HUES6 (cell line): ENCODE measurements around the gene COX17.

Experiments
- H3K27ac ChIP-seq: 2 replicates; pipeline ENCODE4 v1.7.0; 2013; ENCODE audit warnings: low read depth, mild to moderate bottlenecking, low read length, inconsistent platforms
- H3K27me3 ChIP-seq: 2 replicates; pipeline ENCODE4 v1.6.1; 2013; ENCODE audit warnings: low read length; ENCODE audit not compliant: control insufficient read depth, insufficient read depth
- H3K36me3 ChIP-seq: 2 replicates; pipeline ENCODE4 v1.6.1; 2013; ENCODE audit warnings: low read length; ENCODE audit not compliant: control insufficient read depth, insufficient read depth
- H3K4me1 ChIP-seq: 2 replicates; pipeline ENCODE4 v1.6.1; 2013; ENCODE audit warnings: low read length; ENCODE audit not compliant: control insufficient read depth, insufficient read depth
- H3K4me3 ChIP-seq: 2 replicates; pipeline ENCODE4 v1.5.1; 2013; ENCODE audit warnings: low read depth, low read length
- H3K9ac ChIP-seq: one replicate; pipeline ENCODE4 v1.6.1; 2013; ENCODE audit warnings: mild to moderate bottlenecking, low read length
- H3K9me3 ChIP-seq: 2 replicates; pipeline ENCODE4 v1.6.1; 2013; ENCODE audit warnings: low read depth, low read length; ENCODE audit not compliant: control insufficient read depth, insufficient read depth

Gene COX17

DNA sequence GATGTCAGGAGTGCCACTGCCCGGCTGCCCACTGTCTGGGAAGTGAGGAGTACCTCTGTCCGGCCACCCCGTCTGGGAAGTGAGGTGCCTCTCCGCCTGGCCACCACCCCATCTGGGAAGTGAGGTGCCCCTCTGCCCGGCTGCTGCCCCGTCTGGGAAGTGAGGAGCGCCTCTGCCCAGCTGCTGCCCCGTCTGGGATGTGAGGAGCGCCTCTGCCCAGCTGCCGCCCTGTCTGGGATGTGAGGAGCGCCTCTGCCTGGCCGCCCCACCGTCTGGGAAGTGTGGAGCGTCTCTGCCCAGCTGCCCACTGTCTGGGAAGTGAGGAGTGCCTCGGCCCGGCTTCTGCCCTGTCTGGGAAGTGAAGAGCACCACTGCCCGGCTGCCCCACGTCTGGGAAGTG lies 3.3 kb downstream of the COX17 start:
- Histone ChIP-seq H3K9me3 (no peaks in the 10 kb centered on the region), H3K27ac (no peak overlapping the region), H3K27me3 (no peaks in the 10 kb centered on the region), H3K36me3 (peaks cover 55% of the 10 kb centered on the region), H3K4me1 (no peaks in the 10 kb centered on the region; the same call in 1 of the 2 replicates), H3K4me3 (no peak overlapping the region), H3K9ac (no peak overlapping the region)

DNA sequence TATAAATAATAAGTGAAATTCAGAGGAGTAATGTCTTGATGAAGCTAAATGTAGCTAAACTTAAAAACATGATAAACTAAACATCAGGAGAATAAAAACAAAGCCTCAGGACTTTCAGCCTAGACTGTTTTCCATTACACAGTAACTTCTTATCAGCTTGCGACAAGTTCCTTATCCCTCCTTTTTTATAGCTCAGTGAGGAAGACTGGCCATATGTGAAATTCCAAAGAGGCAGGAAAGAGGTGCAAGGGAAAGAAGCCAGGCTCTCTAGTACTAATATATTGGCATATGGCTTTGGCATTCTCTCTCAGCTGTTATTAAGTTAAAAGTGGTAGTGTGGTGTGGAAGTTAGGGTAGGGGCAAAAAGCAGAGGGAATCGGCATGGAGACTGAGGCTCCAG lies 4.4 kb downstream of the COX17 start:
- Histone ChIP-seq H3K4me3 (no peak overlapping the region), H3K27me3 (no peaks in the 10 kb centered on the region), H3K9ac (no peak overlapping the region), H3K4me1 (no peaks in the 10 kb centered on the region; the same call in 1 of the 2 replicates), H3K36me3 (peaks cover 59% of the 10 kb centered on the region), H3K27ac (no peak overlapping the region), H3K9me3 (no peaks in the 10 kb centered on the region)

DNA sequence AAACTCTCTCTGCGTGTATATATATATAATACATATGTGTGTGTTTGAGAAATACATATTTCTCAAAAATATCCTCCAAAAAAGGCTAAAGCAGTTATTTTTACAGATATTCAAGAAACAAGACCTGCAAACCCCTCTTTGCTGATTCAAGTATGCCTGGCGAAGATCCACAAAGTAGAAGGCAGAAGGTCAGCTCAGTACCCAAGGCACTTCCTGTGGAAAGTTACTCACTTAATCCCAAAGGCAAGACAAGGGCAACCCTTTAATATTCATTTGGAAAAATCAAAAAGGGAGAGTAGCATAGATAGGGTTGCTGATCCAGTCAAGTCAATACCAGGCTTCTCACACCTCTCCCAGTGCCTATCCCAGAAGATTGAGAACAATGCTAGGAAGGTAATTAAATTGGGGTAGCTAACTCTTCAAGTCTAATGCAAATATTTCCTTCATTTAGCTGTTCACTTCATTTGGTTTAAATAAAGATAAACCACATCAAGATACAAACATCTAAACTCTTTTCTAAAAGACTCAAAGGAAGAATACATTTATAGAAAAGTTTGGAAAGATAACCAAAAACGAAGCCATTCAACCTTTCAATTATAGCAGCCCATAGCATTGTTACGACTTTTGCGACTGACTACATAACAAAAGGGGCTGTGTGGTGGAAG lies 7.2 kb downstream of the COX17 start:
- H3K27ac ChIP-seq, result no peak overlapping the region
- H3K9me3 ChIP-seq, result no peaks in the 10 kb centered on the region
- no peak overlapping the region for H3K4me3 ChIP-seq
- no peak overlapping the region for H3K9ac ChIP-seq
- H3K27me3 ChIP-seq, result no peaks in the 10 kb centered on the region
- H3K36me3 ChIP-seq, result peaks cover 57% of the 10 kb centered on the region
- H3K4me1 ChIP-seq, result no peaks in the 10 kb centered on the region; the same call in 1 of the 2 replicates

DNA sequence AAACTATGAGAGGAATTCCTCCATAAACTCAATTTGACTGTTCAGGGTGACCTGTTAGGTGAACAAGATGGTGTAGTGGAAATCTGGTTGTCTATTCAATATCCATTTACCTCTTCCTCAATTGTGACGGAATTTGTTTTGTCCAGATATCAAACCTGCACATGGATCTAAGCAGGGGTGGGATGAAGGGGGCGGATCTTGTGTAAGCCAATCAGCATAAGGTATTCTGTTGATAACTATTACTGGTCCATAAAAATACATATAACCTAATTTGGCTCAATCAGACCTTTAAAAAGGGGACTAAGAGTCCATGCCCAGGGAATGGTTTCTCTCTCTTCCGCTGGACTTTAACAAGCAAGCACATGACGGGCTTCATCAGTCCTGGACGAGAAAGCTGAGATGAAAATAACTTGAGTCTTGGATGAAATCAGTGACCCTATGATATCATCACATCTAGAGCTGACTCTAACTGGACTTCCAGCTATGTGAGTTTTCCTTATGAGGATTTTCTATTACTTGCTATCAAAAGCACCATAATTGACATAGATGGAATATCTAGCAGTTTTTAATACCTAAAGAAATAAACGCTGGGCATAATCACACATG lies 11.1 kb downstream of the COX17 start:
- H3K36me3 ChIP-seq, result peaks cover 19% of the 10 kb centered on the region
- no peak overlapping the region for H3K27ac ChIP-seq
- no peaks in the 10 kb centered on the region for H3K27me3 ChIP-seq
- no peak overlapping the region for H3K4me3 ChIP-seq
- H3K9ac ChIP-seq, result no peak overlapping the region
- no peaks in the 10 kb centered on the region; the same call in 1 of the 2 replicates for H3K4me1 ChIP-seq
- H3K9me3 ChIP-seq, result no peaks in the 10 kb centered on the region

DNA sequence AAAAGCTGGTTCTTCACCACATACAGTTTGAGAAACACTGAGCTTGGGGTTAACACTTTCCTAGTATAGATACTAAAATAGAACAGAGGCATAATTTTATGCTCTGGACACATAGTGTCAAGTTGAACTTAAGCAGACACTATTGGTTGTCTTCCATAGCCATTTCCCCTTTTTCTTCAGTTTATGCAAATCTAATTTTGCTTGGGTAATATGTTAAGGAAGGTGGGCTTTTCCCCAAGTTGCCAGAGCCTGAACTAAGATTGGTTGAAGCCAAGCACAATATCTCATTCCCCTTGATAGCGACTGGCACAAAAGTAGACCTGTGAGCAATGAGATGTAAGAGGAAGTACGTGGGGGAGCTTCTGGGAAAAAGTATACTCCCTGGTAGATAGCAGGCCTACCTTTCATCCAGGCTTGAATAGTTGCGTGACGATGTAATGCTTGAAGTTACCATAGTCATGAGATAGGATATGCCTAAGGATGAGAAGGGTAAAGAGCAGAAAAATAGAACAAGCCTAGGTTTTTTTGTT lies 12.3 kb downstream of the COX17 start:
- Histone ChIP-seq H3K4me3 (no peak overlapping the region), H3K36me3 (peaks cover 10% of the 10 kb centered on the region), H3K27ac (no peak overlapping the region), H3K9ac (no peak overlapping the region), H3K27me3 (no peaks in the 10 kb centered on the region), H3K9me3 (no peaks in the 10 kb centered on the region), H3K4me1 (no peaks in the 10 kb centered on the region; the same call in 1 of the 2 replicates)

DNA sequence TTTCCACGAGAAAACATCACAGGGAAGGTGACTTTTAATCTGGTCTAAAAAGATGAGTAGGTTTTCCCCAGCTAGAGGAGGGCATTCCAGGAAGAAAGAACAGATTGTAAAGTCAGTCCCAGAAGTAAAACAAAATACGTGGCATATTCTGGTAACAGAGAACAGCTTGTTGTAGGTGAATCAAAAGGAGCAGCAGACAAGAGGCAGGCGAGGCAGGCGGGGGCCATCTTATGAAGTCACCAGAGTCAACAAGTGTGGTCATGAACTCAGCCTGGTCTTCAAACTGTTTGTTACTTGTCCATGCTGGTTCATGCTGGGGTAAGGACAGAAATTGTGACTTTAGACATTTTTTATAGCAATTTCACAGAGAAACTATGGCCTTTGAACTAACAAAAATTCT lies 12.8 kb downstream of the COX17 start:
- Histone ChIP-seq H3K27ac (no peak overlapping the region), H3K4me1 (no peaks in the 10 kb centered on the region; the same call in 1 of the 2 replicates), H3K4me3 (no peak overlapping the region), H3K9ac (no peak overlapping the region), H3K36me3 (peaks cover 8% of the 10 kb centered on the region), H3K27me3 (no peaks in the 10 kb centered on the region), H3K9me3 (no peaks in the 10 kb centered on the region)

DNA sequence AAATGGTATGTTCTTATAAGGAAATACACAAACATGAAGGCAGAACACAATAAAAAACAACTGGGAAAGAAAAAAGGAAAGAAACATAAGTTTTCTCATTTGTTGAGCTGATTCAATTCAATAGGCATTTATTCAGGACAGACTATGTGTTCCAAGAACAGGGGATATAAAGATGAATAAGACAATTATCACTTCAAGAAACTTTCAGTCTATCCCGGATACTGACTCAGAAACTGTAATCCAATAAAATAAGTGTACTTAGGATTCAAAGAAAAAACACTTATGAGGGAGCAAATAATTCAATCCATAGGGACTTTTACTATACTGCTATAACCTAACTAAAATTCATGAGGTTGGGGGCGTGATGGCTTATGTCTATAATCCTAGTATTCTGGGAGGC lies 13.3 kb downstream of the COX17 start:
- H3K27ac ChIP-seq, result no peak overlapping the region

DNA sequence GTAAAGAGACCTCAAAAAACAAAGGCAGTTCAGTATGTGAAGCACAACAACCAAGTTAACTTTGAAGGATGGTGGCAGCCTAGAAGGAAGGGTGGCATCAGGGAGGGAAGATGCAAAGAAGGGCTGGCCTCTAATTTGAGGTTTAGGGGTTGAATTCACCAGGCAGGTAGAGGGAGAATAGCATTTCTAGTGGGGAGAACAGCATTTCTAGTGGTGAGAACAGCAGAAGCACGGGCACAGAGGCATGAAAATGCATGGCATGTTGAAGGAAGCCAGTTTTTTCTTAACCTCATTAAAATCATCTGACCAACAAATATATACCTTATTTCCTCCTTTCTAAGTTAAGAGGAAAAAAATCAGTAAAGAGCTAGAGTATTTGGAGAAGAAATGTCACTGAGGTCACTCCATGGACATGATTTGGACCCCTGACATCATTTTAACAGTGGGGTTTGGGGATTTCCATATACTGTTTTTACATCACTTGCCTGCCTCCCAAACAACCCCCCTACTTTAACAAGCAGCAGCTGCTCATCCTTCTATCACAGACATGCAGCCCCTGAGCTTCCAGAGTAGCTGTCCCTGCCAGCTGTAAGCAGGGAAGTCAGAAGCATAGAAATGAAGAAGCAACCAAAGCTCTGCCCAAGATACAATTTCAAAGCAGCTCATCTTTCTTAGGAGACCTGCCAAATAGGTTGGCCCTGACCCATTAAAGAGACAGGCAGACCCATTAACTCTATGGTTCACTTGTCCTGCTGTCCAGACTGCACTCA lies 14.4 kb downstream of the COX17 start:
- no peaks in the 10 kb centered on the region; the same call in 1 of the 2 replicates for H3K4me1 ChIP-seq
- H3K4me3 ChIP-seq, result no peak overlapping the region
- H3K9ac ChIP-seq, result no peak overlapping the region
- H3K36me3 ChIP-seq, result no peaks in the 10 kb centered on the region
- H3K27ac ChIP-seq, result no peak overlapping the region
- H3K9me3 ChIP-seq, result no peaks in the 10 kb centered on the region
- H3K27me3 ChIP-seq, result no peaks in the 10 kb centered on the region

More for the DNA sequence above, 13.3 kb downstream of the COX17 start:
- no peaks in the 10 kb centered on the region for H3K9me3 ChIP-seq
- no peaks in the 10 kb centered on the region; the same call in 1 of the 2 replicates for H3K4me1 ChIP-seq
- H3K36me3 ChIP-seq, result peaks cover 4% of the 10 kb centered on the region
- H3K27me3 ChIP-seq, result no peaks in the 10 kb centered on the region
- H3K4me3 ChIP-seq, result no peak overlapping the region
- H3K9ac ChIP-seq, result no peak overlapping the region

DNA sequence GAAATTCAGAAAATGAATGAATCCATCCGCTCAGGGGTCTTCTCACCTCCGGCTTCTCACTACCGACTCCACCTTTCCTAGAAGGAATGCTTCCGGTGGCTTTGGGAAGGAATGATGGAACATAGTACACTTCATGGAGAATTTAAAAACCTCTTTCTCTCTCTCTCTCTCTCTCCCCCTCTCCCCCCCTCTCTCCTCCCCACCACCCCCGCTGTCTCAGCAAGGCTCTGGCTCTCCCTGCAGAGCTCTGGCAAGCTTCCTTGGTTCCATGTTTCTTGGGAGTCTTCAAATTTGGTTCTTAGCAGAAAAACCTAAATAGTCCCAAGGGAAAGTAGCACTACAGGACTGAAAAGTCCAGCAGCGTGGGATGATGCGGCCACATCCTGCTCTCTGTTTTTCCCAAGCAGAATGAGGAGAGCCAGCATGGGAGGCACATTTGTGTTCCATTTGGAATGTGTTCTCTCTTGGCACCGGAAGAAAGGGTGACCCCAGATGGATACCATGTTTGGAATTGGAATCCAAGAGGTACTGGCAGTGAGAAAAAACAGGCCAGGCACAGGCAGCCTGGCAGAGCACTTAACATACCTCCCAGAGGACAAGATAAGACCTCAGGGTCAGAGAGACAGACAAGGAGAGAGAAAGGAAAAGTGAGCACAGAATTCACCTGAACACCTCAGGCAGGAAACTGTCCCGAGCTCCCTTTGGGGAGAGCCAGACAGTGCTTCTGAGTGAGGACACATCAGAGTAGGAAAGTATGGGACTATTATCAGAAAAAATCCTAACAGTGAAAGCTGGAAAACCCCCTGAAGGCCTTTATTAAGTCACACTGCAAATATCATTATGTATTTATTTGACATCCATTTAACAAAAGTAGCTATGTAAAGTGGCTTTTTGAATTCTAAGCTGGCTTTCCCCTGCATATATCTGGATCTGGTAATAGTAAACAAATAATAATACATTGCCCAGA lies 16.4 kb downstream of the COX17 start, which contains the start of gene POPDC2:
TSS of gene POPDC2 (minus strand) at position 116 of the 967 bp plus-strand sequence. CDS start 166 bp downstream, outside the sequence.
- H3K36me3 ChIP-seq, result no peaks in the 10 kb centered on the region
- no peak within 1 kb of the TSS for H3K9ac ChIP-seq
- no peaks in the 10 kb centered on the region; the same call in 1 of the 2 replicates for H3K4me1 ChIP-seq
- no peak within 1 kb of the TSS for H3K27ac ChIP-seq
- no peaks in the 10 kb centered on the region for H3K27me3 ChIP-seq
- H3K9me3 ChIP-seq, result no peaks in the 10 kb centered on the region
- H3K4me3 ChIP-seq, result no peak within 1 kb of the TSS

DNA sequence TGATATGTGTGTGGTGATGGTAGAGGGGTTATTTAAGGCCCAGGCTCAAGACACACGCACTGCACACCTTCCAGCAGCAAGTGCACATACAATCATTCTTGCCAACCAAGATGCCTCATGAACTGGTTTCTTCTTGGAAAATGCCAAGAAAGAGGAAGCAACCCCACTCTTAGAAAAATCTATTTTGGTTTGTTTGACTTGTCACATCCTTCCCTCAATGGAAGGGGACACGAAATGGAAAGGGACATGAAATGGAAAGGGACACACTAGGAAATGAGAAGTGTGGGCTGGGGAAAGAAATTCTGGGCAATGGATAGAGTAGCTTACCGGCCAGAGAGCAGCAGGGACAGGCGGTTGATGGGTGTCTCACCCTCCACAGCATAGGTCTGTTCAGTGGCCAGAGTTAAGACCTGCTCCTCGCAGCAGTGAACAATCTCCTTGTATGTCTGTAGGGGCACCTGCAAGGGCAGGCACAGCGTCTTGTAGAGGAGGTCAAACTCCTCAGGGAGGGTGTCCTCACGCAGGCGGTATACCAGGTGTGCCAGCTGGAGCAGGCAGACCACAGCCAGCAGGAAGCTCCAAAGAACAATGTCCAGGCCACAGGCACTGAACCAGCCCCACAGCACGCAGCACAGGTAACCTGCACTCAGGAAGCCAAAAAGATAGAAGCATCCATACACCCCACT lies 17.5 kb downstream of the COX17 start:
- Histone ChIP-seq H3K4me3 (no peak overlapping the region), H3K4me1 (no peaks in the 10 kb centered on the region), H3K36me3 (no peaks in the 10 kb centered on the region), H3K27me3 (no peaks in the 10 kb centered on the region), H3K27ac (no peak overlapping the region), H3K9me3 (no peaks in the 10 kb centered on the region), H3K9ac (no peak overlapping the region)
